ENCODE data around the gene L1CAM.
A peak's percentile ranks its signal among the peaks of the same experiment; 100 is the strongest.

L1CAM gene

GRCh38 chrX:153876112-153876491 lies 9.9 kb downstream of the L1CAM start:
- no peak for DNase-seq

DNA sequence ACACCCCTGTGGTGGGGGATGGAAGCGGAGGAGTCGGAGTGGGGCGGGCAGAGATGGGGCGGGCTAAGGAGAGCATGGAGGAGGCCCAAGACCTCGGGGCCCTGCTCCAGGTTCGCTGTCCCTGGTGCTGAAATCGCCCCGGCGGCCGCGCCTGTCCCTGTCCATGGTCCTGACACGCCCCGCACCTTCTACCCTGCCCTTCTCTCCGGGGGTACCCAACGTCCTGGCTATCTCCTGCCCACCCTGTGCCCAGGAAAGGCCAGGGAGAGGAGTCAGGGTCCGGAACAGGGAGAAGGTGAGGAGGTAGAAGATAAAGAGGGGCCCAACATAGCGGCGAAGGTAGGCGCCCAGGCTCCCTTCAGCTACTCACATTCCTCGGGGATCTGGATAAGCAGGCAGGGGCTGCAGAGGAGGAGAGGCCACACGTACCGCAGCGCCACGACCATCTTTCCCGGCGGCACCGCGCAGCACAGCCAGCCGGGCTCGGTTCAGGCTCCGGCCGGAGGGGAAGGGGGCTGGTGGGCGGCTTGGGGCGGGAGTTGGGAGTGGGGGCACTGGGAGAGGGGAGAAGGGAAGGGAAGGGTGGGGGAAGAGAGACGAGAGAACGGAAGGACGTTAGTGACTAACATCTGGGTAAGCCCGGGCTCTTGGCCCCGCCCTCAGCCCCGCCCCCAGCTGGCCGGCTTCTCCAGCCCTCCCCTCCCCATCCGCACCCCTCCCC lies 10.4 kb downstream of the L1CAM start:
- peak; percentile 40 for DNase-seq

- DNase-seq, result no peak
Observed at GRCh38 chrX:153874366-153875125, 11.4 kb downstream of the L1CAM start.

DNA sequence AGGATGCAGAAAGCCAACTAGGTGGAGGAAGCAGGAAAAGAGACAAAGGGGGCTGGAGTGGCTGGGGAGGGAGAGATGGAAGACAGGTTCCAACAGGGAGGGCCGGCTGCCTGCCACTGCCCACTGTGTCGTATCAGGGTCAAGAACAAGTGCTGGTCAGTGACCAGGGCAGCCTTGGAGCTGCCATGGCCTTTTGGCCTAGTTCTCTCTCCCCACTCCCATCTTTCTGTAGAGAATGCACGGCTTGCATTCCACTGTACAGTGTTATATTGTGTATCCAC lies 11.9 kb downstream of the L1CAM start:
- DNase-seq, result no peak

DNA sequence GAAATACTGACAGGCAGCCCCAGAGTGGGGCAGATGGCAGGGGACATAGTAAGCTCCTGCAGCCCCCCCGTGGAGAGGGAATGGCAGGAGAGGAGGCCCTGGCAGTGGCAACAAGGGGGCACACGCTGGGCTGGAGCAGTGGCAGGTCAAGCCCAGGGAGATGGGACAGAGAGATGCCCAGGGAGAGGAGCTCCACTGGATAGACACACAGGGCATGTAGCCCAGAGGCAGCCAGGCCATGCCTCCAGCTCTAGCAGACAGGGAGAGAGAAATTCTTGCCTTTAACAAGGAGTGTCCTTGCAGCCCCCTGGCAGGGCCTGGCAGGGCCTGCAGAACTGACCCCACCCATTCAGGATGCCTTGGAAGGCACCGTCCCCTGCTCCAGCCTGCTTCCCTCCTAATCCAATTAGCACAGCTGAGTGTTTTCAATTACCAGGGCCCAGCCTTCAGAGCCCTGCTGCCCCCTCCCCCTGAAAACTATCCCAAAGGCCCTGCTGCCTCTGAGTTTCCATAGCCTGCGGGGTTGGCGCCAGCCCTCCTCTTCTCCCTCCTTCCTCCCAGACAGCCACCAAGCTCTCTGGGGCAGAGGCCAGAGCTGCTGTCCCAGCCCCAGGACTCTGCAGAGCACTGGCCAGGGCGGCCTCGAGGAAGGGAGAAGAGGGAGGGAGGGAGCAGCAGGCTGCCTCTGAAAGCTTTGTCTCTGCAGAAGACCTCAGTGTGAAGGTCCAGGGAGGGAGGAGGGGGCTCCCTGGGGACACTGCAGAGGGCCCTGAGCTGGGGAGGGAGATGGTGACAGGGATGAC lies 12.5 kb downstream of the L1CAM start:
- DNase-seq, result no peak

- no peak for DNase-seq
Observed at GRCh38 chrX:153871946-153872878, 13.8 kb downstream of the L1CAM start.

- no peak for DNase-seq
Observed at GRCh38 chrX:153871451-153871850, 14.5 kb downstream of the L1CAM start.

DNA sequence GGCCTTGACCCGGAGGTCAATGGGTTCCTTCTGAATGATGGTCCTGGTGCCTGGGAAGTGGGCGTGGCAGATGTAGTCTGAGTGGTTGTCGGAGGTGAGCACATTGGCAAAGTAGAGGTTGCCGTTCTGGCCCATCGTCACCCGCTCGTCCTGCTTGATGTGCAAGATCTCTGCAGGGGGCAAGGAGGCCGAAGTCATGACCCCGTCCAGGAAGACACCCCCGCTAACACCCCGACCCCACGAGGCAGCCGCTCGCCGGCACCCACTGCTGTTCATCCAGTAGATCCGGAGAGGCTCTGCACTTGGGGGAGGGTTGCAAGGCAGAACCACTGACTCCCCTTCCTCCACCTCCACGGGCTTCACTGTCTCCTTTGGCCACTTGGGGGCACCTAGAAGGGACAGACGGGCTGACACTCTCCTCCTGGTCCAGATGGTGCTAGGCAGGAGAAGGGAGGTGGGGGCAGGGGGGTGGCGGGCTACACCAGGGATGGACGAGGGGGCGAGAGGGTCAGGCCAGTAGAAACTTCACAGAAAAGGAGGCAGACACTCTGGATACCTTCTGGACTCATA lies 15.1 kb downstream of the L1CAM start:
- DNase-seq, result no peak

DNA sequence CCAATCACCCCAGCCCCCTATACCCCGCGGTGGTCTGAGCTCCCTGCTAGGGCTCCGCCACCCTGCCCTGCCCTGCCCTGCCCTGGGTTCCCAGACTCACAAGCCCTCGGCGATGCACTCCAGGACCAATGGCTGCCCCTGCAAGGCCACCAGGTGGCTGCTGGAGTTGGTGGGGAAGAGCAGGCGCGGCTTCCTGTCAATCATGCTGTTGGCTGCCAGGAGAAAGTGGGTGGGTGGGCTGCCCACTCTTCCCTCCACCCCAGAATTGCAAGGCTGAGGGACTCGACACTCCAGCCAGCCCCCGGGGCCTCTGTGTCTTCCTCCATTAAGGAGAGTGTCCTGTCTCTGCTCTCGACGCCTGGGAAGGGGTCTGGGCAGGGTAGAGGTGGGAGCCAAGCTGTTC lies 15.7 kb downstream of the L1CAM start:
- DNase-seq, result no peak

GRCh38 chrX:153869473-153870287 lies 16.3 kb downstream of the L1CAM start:
- DNase-seq, result no peak

DNA sequence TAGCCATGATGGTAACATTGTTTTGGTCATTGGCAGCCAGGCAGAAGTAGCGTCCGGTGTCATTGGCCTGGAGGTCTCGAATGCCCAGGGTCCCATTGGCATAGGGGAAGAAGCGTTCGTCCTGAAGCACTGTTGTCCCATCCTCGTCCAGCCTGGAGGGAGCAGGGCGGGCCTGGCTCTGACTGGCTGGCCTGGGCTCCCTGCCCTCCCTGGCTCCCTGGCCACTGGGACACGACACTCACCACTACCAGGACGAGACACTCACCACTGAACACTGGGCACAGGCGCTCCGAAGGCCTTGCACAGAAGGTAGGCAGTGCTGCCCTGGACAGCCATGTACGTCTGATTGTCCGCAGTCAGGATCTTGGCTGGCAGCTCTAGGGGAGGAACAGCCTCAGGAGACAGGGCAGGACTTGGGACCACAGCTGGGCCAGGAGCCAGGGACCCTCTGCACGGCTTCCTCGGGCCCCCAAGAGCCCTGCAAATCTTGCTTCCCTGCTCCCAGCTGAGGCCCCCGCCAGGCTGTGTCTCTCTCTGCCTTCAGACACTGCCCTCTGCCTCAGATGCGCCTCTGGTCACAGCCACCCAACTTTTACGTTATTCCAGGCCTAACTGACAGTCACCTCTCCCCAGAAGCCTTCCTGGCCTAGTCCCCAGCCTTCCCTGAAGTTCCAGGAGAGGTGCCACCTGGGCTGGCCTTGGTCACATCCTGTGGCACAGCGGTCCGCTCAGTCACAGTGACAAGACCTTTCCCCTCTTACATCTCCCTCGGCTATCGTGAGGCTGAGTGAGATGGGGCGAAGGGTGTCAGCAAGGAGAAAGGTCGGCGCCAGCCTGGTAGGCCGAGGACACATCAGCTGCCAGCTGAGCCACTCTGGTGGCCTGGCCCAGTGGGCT lies 17.1 kb downstream of the L1CAM start:
- DNase-seq, result no peak

DNA sequence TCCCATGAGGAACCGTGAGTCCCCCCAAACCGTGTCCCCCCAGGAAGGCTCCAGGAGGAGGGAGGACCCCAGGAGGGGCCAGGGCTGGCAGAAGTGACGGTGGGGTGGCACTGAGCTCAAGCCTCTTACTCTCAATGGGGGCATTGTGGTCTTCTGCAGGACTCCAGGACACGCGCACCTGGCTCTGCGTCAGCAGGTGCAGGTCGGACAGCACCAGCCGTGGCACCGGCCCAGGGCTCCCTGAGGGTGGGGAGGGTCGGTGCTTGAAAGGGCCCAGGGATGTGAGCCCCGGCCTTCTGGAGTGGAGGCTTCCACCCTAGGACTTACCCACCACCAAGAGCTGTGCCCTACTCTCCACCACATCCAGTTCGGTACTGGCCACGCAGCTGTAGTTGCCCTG lies 18.3 kb downstream of the L1CAM start:
- no peak for DNase-seq

- DNase-seq, result no peak
Observed at GRCh38 chrX:153867139-153867538, 18.8 kb downstream of the L1CAM start.

DNA sequence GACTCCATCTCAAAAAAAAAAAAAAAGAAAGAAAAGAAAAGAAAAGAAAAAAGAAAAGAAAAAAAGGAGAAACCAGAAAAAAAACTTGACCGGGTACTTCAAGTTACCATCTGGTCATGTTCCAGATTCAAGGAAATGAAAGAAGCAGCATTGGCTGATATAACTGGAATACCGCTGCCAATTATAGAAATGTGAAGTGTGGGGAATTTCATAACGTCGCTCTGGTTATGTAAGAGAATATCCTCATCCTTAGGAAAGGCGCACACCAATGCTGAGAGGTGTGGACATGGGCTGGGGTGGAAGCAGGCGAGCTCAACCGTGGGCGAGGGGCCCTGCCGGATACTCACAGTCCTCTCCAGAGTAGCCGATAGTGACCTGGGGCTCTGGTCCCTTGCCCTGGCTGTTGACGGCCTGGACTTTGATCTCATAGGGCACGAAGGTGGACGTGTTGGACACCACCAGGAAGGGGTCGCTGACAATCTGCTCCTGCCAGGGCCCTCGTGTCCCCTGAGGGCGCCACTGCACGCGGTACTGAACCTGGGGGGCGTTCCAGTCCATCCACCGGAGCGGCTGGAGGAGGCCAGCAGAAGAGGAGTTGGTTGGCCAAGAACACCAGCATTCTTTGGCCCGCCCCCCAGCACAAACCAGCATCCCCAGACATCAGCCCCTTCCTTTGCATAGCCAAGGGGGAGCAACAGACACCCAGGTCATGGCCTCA lies 19.5 kb downstream of the L1CAM start:
- no peak for DNase-seq

DNA sequence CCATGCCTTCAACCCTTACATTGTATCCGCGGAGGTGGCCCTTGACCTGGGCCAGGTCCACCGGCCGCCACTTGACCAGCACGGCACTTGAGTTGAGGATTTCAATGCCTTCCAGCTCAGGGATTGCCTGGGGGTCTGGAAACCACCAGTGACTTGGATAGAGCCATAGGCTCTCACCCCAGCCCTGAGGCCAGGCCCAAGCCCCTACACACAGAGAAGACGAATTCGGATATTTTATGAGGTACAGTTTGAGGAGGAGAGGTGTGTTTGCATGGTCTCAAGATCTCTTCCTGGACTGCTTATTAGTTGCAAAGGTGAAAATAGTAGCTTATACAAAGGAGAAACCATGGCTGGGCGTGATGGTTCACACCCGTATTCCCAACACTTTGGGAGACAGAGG lies 20.3 kb downstream of the L1CAM start:
- DNase-seq, result no peak

GRCh38 chrX:153865321-153865580 lies 20.7 kb downstream of the L1CAM start:
- DNase-seq, result no peak

DNA sequence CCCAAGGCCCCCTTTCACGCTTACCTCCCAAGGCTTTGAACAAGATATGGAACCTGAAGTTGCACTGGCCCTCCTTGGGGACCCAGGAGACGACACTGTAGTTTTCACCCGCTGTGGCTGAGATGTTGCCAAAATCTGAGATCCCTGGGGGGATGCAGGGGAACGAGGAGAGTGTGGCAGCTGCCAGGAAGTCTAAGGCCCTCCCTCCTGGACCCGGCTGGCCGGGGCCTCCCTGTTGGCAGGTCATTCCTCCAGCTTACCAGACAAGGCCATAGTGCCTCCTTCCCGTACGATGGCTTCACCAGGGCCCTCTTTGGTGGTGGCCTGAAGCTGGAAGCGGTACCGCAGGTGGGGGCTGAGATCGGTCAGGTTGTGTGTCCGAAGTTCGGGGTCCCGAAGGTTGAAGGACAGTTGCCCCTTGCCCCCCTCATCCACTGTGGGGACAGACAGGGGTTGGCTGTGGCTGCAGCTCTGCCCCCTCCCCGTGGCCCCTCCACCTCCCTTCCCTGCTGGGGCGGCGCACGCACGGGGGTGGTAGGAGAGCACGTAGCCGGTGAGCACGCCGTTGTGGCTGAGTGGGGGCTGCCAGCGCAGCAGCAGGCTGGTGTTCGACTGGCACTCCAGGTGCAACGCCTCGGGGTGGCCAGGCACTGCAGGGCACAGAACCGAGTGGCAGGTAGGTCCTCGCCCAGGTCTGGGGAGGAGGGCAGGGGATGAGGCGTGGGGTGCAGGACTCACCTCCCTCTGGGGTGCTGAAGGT lies 21.2 kb downstream of the L1CAM start:
- no peak for DNase-seq

DNA sequence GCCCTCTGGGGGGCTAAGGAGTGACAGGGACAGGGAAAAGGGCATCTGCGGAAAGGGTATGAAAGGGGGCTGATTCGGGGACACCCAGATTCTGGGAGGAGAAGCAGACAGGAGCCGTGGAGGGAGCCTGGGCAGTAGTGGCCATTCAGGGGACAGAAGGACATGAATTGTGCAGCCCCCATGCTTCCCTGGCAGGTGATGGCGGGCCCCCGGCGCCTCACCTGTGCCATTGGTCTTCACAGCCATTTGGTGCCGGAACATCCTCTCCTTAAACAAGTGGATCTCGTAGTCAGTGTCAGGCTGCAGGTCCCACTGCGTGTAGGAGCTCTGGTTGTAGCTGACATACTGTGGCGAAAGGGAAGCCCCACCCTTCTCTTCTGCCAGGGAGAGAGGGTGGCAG lies 21.9 kb downstream of the L1CAM start:
- DNase-seq, result no peak

DNA sequence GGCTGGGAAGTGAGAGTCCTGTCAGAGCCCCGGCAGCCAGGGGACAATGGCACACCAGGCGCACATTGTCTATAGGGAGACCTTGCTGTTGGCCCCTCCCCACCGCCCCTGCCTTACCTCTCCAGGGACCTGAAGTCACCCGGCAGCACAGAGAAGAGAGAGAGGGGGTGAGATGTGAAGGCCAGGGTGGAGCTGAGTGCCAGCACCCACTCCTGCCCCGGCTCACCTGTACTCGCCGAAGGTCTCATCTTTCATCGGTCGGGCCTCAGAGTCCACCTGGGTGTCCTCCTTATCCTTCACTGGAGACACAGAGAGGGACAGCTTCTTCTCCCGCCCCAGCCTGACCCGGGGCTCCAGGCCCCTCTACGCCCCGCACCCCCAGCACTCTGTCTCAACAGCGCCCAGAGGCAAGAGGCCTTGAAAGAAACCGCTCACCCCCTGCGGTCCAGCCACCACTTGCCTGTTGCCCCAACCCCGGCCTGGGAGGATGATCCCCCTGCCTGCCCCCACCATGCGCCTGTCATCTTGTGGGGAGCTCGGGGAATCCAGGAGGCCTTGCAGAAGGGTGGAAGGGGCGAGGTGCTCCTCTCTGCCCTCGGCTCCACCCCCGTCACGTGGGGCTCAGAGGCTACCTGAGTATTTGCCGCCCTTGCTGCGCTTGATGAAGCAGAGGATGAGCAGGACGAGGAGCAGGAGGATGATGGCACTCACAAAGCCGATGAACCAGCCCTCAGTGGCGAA lies 22.6 kb downstream of the L1CAM start:
- no peak for DNase-seq

Measured in CD4-positive, alpha-beta T cell treated with Interferon gamma for 1 hour (primary cell).